GM12872 (cell line): Measurements from ENCODE around the gene GAS7.

ENCODE experiments used
- CTCF ChIP-seq: IDR thresholded peaks from 3 replicates; pipeline ENCODE4 v1.5.1; 2011; ENCODE audit warnings: low read depth, mild to moderate bottlenecking, low read length, moderate library complexity; ENCODE audit not compliant: insufficient read depth

Gene GAS7

DNA sequence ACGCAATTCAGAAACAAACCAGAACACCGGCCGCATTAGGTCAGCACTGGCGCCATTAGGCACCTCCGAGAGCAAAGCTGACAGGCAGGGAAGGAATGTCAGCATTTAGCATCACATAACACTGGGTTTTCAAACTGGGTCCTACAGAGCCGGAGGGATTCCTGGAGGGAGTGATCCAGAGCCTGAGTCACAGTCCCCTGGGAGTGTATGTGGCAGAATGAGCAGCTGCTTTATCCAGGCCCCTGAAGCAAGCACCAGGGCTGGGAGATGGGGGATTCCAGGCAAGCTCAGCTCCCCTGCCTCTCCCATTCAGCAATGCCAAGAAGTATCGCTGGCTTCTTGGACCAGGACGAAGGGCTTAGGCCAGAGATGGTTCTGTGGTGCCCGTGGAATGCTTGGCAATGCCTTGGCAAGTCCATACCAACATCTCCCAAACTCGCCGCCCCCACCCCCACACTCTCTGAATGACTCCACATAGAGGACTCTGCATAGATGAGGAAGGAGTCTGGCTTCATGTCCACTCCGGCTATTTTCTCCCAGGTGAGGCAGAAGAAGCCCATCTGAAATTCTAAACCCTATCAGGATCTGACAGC lies 20.4 kb downstream of the GAS7 start:
- no peak for TF ChIP-seq CTCF

DNA sequence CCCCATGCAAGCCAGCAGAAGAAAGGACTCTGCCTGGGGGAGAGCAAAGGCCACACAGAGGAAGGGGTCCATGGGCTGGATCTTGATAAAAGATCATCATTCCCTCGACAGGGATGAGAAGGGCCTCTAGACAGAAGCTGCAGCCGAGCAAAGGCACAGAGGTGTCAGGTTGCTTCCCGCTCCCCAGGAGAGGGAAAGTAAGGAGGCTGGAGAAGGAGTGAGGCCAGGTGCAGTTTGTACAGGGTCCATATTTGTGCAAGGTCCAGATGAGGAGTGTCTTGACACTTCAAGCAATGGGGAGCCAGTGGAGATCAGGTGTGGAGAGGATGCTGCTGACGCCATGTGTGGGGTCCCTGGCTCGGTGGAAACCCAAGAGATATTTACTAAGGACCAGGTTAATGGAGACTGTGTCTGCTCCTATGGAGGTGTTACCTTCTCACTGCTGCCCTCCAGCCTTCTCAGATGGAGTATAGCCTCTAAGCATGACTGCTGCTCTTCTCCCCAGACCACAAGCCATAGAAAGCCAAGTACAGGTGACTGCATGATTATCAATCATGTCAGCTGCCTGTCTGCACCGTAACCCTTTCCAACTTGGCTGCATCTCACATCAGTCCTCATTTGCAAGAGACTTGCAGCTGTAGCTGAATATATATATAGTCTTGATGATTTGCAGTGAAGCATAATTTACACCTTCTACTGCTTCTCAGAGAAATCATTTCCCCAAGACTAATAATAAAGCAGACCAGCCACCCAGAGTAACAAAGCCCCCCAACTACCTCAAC lies 21.1 kb downstream of the GAS7 start:
- no peak for TF ChIP-seq CTCF

GRCh38 chr17:10173913-10174312 lies 24.5 kb downstream of the GAS7 start:
- TF ChIP-seq CTCF: no peak

- TF ChIP-seq CTCF: no peak
These were observed 25.6 kb downstream of the GAS7 start for GRCh38 chr17:10172778-10173177.

DNA sequence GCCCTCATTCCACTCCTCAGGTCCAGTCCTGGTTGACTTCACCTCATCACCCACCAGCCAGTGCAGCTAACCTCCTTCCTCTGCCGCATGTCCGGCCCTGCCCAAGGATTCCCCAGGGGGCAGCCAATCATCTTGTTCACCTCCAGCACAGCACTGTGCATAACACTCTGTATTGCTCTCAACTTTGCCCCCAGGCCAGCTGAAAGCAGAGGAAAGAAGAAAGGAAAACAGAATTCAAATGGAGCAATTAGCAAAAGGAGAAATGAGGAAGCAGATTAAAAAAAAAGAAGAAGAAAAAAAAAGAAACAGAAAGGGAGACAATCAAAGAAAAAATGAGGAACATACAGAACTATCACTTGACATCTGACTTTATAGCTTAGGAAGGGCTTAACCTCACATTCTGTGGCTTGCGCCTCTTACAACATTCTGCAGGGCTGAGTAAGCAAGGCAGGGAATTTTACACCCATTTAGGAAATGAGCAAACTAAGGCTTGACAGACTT lies 26.1 kb downstream of the GAS7 start:
- no peak for TF ChIP-seq CTCF

DNA sequence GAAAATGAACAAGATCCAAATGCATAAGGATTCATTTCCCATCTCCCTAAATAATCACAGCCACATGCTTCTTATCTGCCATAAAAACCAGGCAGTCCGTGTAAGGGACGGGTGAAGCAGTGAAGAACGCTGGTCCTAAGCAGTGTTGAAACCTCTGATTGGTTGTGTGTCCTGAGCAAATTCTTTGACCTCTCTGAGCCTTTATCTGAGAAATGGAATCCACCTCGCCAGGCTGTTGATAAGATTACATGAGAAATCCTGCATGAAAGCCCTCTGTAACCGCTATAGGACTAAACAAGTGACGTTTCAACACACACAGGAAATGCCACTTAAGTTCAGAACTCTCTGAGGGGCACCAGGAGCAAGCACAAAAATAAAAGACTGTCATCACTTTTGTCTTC lies 26.8 kb downstream of the GAS7 start:
- TF ChIP-seq CTCF: no peak

- no peak for TF ChIP-seq CTCF
These were observed 27.3 kb downstream of the GAS7 start for GRCh38 chr17:10171122-10171571.
